Neuron (in vitro differentiated cells): ENCODE results near the gene LPAR3.

ENCODE experiments used
- H2AFZ ChIP-seq: one replicate; pipeline ENCODE4 v1.6.1; 2013; ENCODE audit warnings: low read depth, mild to moderate bottlenecking, inconsistent platforms, low read length, moderate library complexity
- H3K27me3 ChIP-seq: one replicate; pipeline ENCODE4 v1.6.1; 2013; ENCODE audit warnings: low read length; ENCODE audit not compliant: insufficient read depth
- H3K36me3 ChIP-seq: one replicate; pipeline ENCODE4 v1.6.1; 2013; ENCODE audit warnings: low read length; ENCODE audit not compliant: insufficient read depth
- H3K4me1 ChIP-seq: one replicate; pipeline ENCODE4 v1.6.1; 2013; ENCODE audit warnings: low read length; ENCODE audit not compliant: insufficient read depth
- H3K4me3 ChIP-seq: 2 replicates; pipeline ENCODE4 v1.5.1; 2013; ENCODE audit warnings: mild to moderate bottlenecking, low read length, moderate library complexity
- H3K9me3 ChIP-seq: one replicate; pipeline ENCODE4 v1.6.1; 2013; ENCODE audit warnings: low read length

Gene LPAR3

GRCh38 chr1:84888753-84889152 is 4.3 kb downstream of the LPAR3 start:
- H3K9me3 ChIP-seq, result no peaks in the 10 kb centered on the region
- H3K27me3 ChIP-seq, result peaks cover 31% of the 10 kb centered on the region
- H3K4me1 ChIP-seq, result peaks cover 6% of the 10 kb centered on the region
- H3K4me3 ChIP-seq, result no peak overlapping the region
- no peak overlapping the region for H2AFZ ChIP-seq
- no peaks in the 10 kb centered on the region for H3K36me3 ChIP-seq

GRCh38 chr1:84887261-84887934 is 5.6 kb downstream of the LPAR3 start:
- Histone ChIP-seq H3K9me3 (no peaks in the 10 kb centered on the region), H3K4me3 (no peak overlapping the region), H3K36me3 (no peaks in the 10 kb centered on the region), H3K4me1 (peaks cover under 1% of the 10 kb centered on the region), H2AFZ (no peak overlapping the region), H3K27me3 (peaks cover 19% of the 10 kb centered on the region)

GRCh38 chr1:84885469-84885868 is 7.5 kb downstream of the LPAR3 start:
- no peaks in the 10 kb centered on the region for H3K9me3 ChIP-seq
- no peak overlapping the region for H2AFZ ChIP-seq
- H3K4me1 ChIP-seq, result no peaks in the 10 kb centered on the region
- no peaks in the 10 kb centered on the region for H3K36me3 ChIP-seq
- H3K27me3 ChIP-seq, result peaks cover 5% of the 10 kb centered on the region
- no peak overlapping the region for H3K4me3 ChIP-seq

- no peak overlapping the region for H3K4me3 ChIP-seq
- H3K4me1 ChIP-seq, result no peaks in the 10 kb centered on the region
- peaks cover 4% of the 10 kb centered on the region for H3K27me3 ChIP-seq
- H2AFZ ChIP-seq, result no peak overlapping the region
- no peaks in the 10 kb centered on the region for H3K9me3 ChIP-seq
- H3K36me3 ChIP-seq, result no peaks in the 10 kb centered on the region
These were observed 8.2 kb downstream of the LPAR3 start for GRCh38 chr1:84884671-84885389.

- Histone ChIP-seq H3K9me3 (no peaks in the 10 kb centered on the region), H3K27me3 (no peaks in the 10 kb centered on the region), H3K36me3 (no peaks in the 10 kb centered on the region), H3K4me3 (no peak overlapping the region), H3K4me1 (no peaks in the 10 kb centered on the region), H2AFZ (no peak overlapping the region)
These were observed 9.7 kb downstream of the LPAR3 start for GRCh38 chr1:84883286-84883685.

- H3K4me1 ChIP-seq, result no peaks in the 10 kb centered on the region
- H2AFZ ChIP-seq, result no peak overlapping the region
- no peak overlapping the region for H3K4me3 ChIP-seq
- no peaks in the 10 kb centered on the region for H3K9me3 ChIP-seq
- no peaks in the 10 kb centered on the region for H3K36me3 ChIP-seq
- no peaks in the 10 kb centered on the region for H3K27me3 ChIP-seq
These were observed 15.4 kb downstream of the LPAR3 start for GRCh38 chr1:84877592-84877991.

- Histone ChIP-seq H2AFZ (no peak overlapping the region), H3K9me3 (no peaks in the 10 kb centered on the region), H3K4me1 (no peaks in the 10 kb centered on the region), H3K36me3 (no peaks in the 10 kb centered on the region), H3K27me3 (no peaks in the 10 kb centered on the region), H3K4me3 (no peak overlapping the region)
These were observed 16.7 kb downstream of the LPAR3 start for GRCh38 chr1:84876353-84876752.

- Histone ChIP-seq H3K27me3 (no peaks in the 10 kb centered on the region), H3K4me3 (no peak overlapping the region), H3K36me3 (no peaks in the 10 kb centered on the region), H3K9me3 (no peaks in the 10 kb centered on the region), H2AFZ (no peak overlapping the region), H3K4me1 (no peaks in the 10 kb centered on the region)
These were observed 19.6 kb downstream of the LPAR3 start for GRCh38 chr1:84873366-84873765.

GRCh38 chr1:84872696-84873355 is 20.2 kb downstream of the LPAR3 start:
- H3K36me3 ChIP-seq, result no peaks in the 10 kb centered on the region
- H3K4me3 ChIP-seq, result no peak overlapping the region
- no peak overlapping the region for H2AFZ ChIP-seq
- no peaks in the 10 kb centered on the region for H3K4me1 ChIP-seq
- no peaks in the 10 kb centered on the region for H3K9me3 ChIP-seq
- no peaks in the 10 kb centered on the region for H3K27me3 ChIP-seq

- Histone ChIP-seq H3K36me3 (no peaks in the 10 kb centered on the region), H3K9me3 (no peaks in the 10 kb centered on the region), H2AFZ (no peak overlapping the region), H3K4me3 (no peak overlapping the region), H3K4me1 (no peaks in the 10 kb centered on the region), H3K27me3 (no peaks in the 10 kb centered on the region)
These were observed 21.8 kb downstream of the LPAR3 start for GRCh38 chr1:84871181-84871580.

- no peaks in the 10 kb centered on the region for H3K27me3 ChIP-seq
- no peak overlapping the region for H2AFZ ChIP-seq
- H3K36me3 ChIP-seq, result no peaks in the 10 kb centered on the region
- H3K9me3 ChIP-seq, result no peaks in the 10 kb centered on the region
- no peak overlapping the region for H3K4me3 ChIP-seq
- H3K4me1 ChIP-seq, result no peaks in the 10 kb centered on the region
These were observed 22.4 kb downstream of the LPAR3 start for GRCh38 chr1:84870591-84870990.

- H2AFZ ChIP-seq, result no peak overlapping the region
- no peaks in the 10 kb centered on the region for H3K36me3 ChIP-seq
- H3K27me3 ChIP-seq, result no peaks in the 10 kb centered on the region
- H3K4me3 ChIP-seq, result no peak overlapping the region
- H3K9me3 ChIP-seq, result no peaks in the 10 kb centered on the region
- H3K4me1 ChIP-seq, result no peaks in the 10 kb centered on the region
These were observed 23.3 kb downstream of the LPAR3 start for GRCh38 chr1:84869720-84870119.

- Histone ChIP-seq H3K36me3 (no peaks in the 10 kb centered on the region), H3K4me3 (no peak overlapping the region), H2AFZ (no peak overlapping the region), H3K4me1 (no peaks in the 10 kb centered on the region), H3K27me3 (no peaks in the 10 kb centered on the region), H3K9me3 (no peaks in the 10 kb centered on the region)
These were observed 30.2 kb downstream of the LPAR3 start for GRCh38 chr1:84862810-84863251.
